Activated naive CD8-positive, alpha-beta T cell treated with anti-CD3 and anti-CD28 coated beads, Interleukin-2, amount 50 U/mL, for 24 hours (primary cell): Measurements from ENCODE around the gene LIPA.
A peak's percentile ranks its signal among the peaks of the same experiment; 100 is the strongest.
"Not testable (repeated sequence)": the region's sequence is repeated elsewhere in the genome, so short reads cannot be mapped to it uniquely, and the experiment has no call there.

ENCODE experiments used
- ATAC-seq: fragments of 150-1000 bp; cut with Tn5 transposase; one replicate; pipeline ENCODE4 v1.10.0; 2021
- DNase-seq: peaks from one replicate; pipeline ENCODE4 v3.0.0; 2021
- H3K27ac Mint-ChIP-seq: one replicate; pipeline ENCODE4 v1.8.0; 2021; ENCODE audit warnings: mild to moderate bottlenecking, mixed read lengths
- H3K27me3 Mint-ChIP-seq: one replicate; pipeline ENCODE4 v1.8.0; 2021; ENCODE audit warnings: mixed read lengths
- H3K36me3 Mint-ChIP-seq: one replicate; pipeline ENCODE4 v1.8.0; 2021; ENCODE audit warnings: low read depth, mixed read lengths
- H3K4me1 Mint-ChIP-seq: one replicate; pipeline ENCODE4 v1.8.0; 2021; ENCODE audit warnings: mixed read lengths
- H3K4me3 Mint-ChIP-seq: one replicate; pipeline ENCODE4 v1.8.0; 2021; ENCODE audit warnings: mild to moderate bottlenecking, moderate library complexity, mixed read lengths
- H3K9me3 Mint-ChIP-seq: one replicate; pipeline ENCODE4 v1.8.0; 2021; ENCODE audit warnings: mixed read lengths

Gene LIPA

DNA sequence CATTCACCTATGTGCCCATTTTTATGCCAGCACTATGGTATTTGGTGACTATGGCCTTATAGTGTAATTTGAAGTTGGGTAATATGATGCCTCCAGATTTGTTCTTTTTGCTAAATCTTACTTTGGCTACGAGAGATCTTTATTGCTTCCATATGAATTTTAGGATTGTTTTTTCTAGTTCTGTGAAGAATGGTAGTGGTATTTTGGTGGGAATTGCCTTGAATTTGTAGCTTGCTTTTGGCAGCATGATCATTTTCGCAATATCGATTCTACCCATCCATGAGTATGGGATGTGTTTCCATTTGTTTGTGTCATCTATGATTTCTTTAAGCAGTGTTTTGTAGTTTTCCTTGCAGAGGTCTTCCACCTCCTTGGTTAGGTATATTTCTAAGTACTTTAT lies 60.3 kb downstream of the LIPA start:
- not testable (repeated sequence) for H3K9me3 Mint-ChIP-seq, H3K36me3 Mint-ChIP-seq, H3K27ac Mint-ChIP-seq, ATAC-seq, DNase-seq, H3K4me3 Mint-ChIP-seq
- Mint-ChIP-seq H3K4me1 (peaks cover 13% of the 10 kb centered on the region), H3K27me3 (peaks cover 17% of the 10 kb centered on the region)

GRCh38 chr10:89189211-89189734 lies 62.3 kb downstream of the LIPA start:
- Mint-ChIP-seq H3K9me3 (no peaks in the 10 kb centered on the region), H3K4me1 (peaks cover 16% of the 10 kb centered on the region), H3K4me3 (no peak overlapping the region), H3K36me3 (no peaks in the 10 kb centered on the region), H3K27me3 (peaks cover 18% of the 10 kb centered on the region), H3K27ac (no peak overlapping the region)
- DNase-seq (no peak), ATAC-seq (no peak)

GRCh38 chr10:89185658-89186057 lies 65.9 kb downstream of the LIPA start:
- DNase-seq (no peak), ATAC-seq (no peak)
- no peak overlapping the region for H3K27ac Mint-ChIP-seq
- peaks cover 16% of the 10 kb centered on the region for H3K4me1 Mint-ChIP-seq
- peaks cover 7% of the 10 kb centered on the region for H3K27me3 Mint-ChIP-seq
- H3K4me3 Mint-ChIP-seq = no peak overlapping the region
- no peaks in the 10 kb centered on the region for H3K36me3 Mint-ChIP-seq
- H3K9me3 Mint-ChIP-seq = no peaks in the 10 kb centered on the region

DNA sequence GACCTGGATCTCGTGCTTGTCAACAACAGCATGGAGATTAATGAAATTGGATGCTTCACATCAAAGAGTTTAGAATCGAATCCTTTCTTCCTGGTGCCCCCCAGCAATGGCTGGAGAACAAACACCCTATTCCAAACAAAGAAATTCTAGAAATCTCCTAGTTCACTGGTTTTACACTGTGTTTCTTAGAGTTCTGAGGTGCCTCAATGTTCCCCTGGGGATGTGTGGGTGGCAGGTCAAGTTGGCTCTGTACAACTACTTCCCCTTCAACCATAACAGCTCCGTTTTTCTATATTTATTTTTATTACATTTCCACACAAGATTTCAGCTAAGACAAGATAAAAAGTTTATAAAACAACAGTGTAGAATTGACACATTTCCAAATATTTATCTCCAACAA lies 66.9 kb downstream of the LIPA start:
- Mint-ChIP-seq H3K9me3 (no peaks in the 10 kb centered on the region), H3K27ac (no peak overlapping the region), H3K27me3 (peaks cover 8% of the 10 kb centered on the region), H3K4me3 (no peak overlapping the region), H3K36me3 (no peaks in the 10 kb centered on the region), H3K4me1 (peaks cover 16% of the 10 kb centered on the region)
- DNase-seq (no peak), ATAC-seq (no peak)

DNA sequence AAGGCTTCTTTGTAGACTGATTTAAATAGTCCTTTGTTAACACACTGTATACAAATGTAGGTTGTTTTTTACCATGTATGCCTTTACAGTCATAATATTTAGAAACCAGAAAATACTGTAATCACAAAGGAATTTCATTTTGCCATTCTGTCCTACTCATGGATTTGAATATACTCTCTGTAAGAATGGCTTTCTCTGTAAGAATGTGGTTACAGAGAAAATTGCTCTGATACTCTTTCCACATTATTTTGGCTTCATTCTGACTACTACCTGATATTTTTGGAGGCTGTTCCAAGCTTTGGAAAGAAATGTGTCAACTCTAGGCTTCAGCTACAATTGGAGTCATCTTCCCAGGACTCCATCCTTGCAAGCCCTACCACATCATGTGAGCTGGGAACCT lies 68.0 kb downstream of the LIPA start:
- DNase-seq = no peak
- ATAC-seq = no peak

DNA sequence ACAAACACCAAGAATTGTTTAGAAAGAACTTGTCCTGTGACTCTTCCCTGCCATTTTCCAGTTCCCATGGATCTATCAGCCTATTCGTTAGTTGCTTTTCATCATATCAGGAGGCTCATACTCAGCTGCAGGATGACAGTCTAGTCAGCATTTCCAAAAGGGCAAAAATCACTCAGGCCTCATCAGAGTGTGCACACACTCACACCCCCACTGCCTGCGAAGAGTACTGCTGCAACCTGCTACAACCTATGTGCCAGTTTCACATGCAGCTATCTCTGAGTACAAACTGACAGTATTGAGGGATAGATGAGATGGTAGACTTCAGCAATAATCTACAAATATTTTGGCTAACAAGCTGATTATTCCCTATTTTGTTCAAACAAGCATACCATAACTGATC lies 68.7 kb downstream of the LIPA start:
- H3K9me3 Mint-ChIP-seq = no peaks in the 10 kb centered on the region
- no peak for DNase-seq
- H3K36me3 Mint-ChIP-seq = no peaks in the 10 kb centered on the region
- H3K4me3 Mint-ChIP-seq = no peak overlapping the region
- peaks cover 6% of the 10 kb centered on the region for H3K27me3 Mint-ChIP-seq
- peaks cover 3% of the 10 kb centered on the region for H3K4me1 Mint-ChIP-seq
- H3K27ac Mint-ChIP-seq = no peak overlapping the region
- ATAC-seq = peak; percentile 46

More for the DNA sequence above, 68.0 kb downstream of the LIPA start:
- no peak overlapping the region for H3K4me3 Mint-ChIP-seq
- no peak overlapping the region for H3K27ac Mint-ChIP-seq
- no peaks in the 10 kb centered on the region for H3K36me3 Mint-ChIP-seq
- no peaks in the 10 kb centered on the region for H3K9me3 Mint-ChIP-seq
- peaks cover 8% of the 10 kb centered on the region for H3K27me3 Mint-ChIP-seq
- peaks cover 7% of the 10 kb centered on the region for H3K4me1 Mint-ChIP-seq

DNA sequence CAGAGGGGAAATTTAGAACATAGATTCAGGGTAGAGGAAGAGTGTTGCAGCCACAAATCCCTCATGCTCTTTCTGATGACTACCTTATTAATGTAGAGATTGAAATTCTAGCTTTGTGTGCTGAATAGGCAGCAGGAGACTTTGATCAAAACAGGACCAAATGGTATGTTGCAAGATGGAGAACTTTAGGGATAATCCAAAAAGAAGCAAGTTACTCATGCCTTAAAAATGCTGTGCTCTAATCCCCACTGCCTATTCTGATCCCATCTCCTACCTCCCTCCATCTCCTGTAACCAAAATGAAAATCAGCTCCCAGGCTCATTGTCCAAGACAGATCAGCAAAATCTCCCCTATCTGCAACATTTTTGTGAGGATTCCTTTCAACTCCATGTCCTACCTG lies 75.8 kb downstream of the LIPA start:
- no peak overlapping the region for H3K27ac Mint-ChIP-seq
- DNase-seq (no peak), ATAC-seq (no peak)
- no peaks in the 10 kb centered on the region for H3K36me3 Mint-ChIP-seq
- H3K4me1 Mint-ChIP-seq = peaks cover 4% of the 10 kb centered on the region
- peaks cover 13% of the 10 kb centered on the region for H3K27me3 Mint-ChIP-seq
- no peaks in the 10 kb centered on the region for H3K9me3 Mint-ChIP-seq
- H3K4me3 Mint-ChIP-seq = no peak overlapping the region

DNA sequence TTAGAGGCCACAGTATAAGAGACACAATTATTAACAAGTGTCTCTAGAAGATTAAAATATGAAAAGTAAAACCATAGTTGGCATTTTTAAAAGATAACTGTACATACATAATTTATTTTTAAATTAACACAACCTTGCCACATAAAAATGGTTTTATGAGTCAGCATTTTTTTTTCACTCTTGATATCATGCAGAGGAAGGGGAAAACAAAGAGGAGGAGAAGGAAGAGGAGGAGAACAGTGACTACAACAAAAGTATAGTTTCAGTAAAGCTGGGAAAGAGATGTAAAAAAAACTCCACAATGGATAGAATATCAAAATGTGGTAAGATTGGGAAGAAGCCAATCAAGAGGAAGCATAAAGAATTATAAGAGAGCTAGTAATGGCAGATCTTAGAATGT lies 78.5 kb downstream of the LIPA start:
- no peak overlapping the region for H3K4me3 Mint-ChIP-seq
- H3K27me3 Mint-ChIP-seq = peaks cover 22% of the 10 kb centered on the region
- H3K9me3 Mint-ChIP-seq = no peaks in the 10 kb centered on the region
- no peak overlapping the region for H3K27ac Mint-ChIP-seq
- H3K4me1 Mint-ChIP-seq = peaks cover 4% of the 10 kb centered on the region
- ATAC-seq (no peak), DNase-seq (no peak)
- H3K36me3 Mint-ChIP-seq = no peaks in the 10 kb centered on the region

- Mint-ChIP-seq H3K4me1 (peaks cover 4% of the 10 kb centered on the region), H3K4me3 (no peak overlapping the region), H3K36me3 (no peaks in the 10 kb centered on the region), H3K27me3 (peaks cover 22% of the 10 kb centered on the region), H3K27ac (no peak overlapping the region), H3K9me3 (no peaks in the 10 kb centered on the region)
- no peak for ATAC-seq
- DNase-seq = no peak
These were observed 79.6 kb downstream of the LIPA start for GRCh38 chr10:89171996-89172395.

DNA sequence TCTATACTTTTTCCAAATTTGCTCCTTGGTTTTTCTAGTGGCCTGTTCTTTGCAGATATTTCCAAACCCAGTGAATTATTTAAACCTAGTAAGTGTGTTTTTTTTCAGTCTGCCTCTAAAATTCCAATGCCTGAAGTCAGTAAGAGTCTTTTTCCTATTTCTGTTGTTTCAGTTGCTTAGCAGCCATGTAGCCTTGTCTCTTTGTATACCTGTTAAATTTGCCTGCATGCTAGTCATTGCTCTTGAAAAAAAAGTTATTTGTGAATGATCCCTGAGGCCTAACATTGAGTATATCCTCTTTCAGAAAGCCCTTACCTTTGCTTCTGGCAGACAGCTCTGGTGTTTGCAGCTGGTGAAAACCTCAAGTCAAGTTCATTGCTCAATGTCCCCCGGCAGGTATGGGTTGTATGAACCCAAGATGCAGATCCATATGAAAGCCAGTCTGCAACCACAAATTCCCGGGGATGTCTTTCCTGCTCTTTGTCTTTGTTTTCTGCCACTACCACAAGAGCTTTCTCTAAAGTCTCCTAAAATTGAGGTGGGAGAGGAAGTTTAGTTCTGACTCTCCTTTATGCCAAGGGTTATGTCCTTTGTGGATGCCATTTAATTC lies 80.2 kb downstream of the LIPA start:
- H3K27me3 Mint-ChIP-seq = peaks cover 22% of the 10 kb centered on the region
- DNase-seq (no peak), ATAC-seq (no peak)
- peaks cover 4% of the 10 kb centered on the region for H3K4me1 Mint-ChIP-seq
- no peaks in the 10 kb centered on the region for H3K9me3 Mint-ChIP-seq
- no peak overlapping the region for H3K27ac Mint-ChIP-seq
- no peaks in the 10 kb centered on the region for H3K36me3 Mint-ChIP-seq
- H3K4me3 Mint-ChIP-seq = no peak overlapping the region

GRCh38 chr10:89168354-89168900 lies 83.1 kb downstream of the LIPA start:
- not testable (repeated sequence) for DNase-seq

GRCh38 chr10:89167915-89168314 lies 83.7 kb downstream of the LIPA start:
- Mint-ChIP-seq H3K27ac (no peak overlapping the region), H3K4me3 (no peak overlapping the region), H3K27me3 (peaks cover 14% of the 10 kb centered on the region), H3K9me3 (no peaks in the 10 kb centered on the region), H3K4me1 (peaks cover 32% of the 10 kb centered on the region), H3K36me3 (no peaks in the 10 kb centered on the region)
- no peak for ATAC-seq
- DNase-seq = no peak

More at GRCh38 chr10:89168354-89168900, 83.1 kb downstream of the LIPA start:
- not testable (repeated sequence) for ATAC-seq, H3K9me3 Mint-ChIP-seq, H3K4me3 Mint-ChIP-seq, H3K36me3 Mint-ChIP-seq, H3K27ac Mint-ChIP-seq
- peaks cover 31% of the 10 kb centered on the region for H3K4me1 Mint-ChIP-seq
- H3K27me3 Mint-ChIP-seq = peaks cover 18% of the 10 kb centered on the region

- Mint-ChIP-seq H3K9me3 (no peaks in the 10 kb centered on the region), H3K36me3 (no peaks in the 10 kb centered on the region), H3K27me3 (peaks cover 13% of the 10 kb centered on the region), H3K4me1 (peaks cover 32% of the 10 kb centered on the region), H3K4me3 (no peak overlapping the region), H3K27ac (no peak overlapping the region)
- ATAC-seq (no peak), DNase-seq (no peak)
These were observed 85.7 kb downstream of the LIPA start for GRCh38 chr10:89165923-89166322.

- no peak overlapping the region for H3K27ac Mint-ChIP-seq
These were observed 86.7 kb downstream of the LIPA start for GRCh38 chr10:89164920-89165319.

DNA sequence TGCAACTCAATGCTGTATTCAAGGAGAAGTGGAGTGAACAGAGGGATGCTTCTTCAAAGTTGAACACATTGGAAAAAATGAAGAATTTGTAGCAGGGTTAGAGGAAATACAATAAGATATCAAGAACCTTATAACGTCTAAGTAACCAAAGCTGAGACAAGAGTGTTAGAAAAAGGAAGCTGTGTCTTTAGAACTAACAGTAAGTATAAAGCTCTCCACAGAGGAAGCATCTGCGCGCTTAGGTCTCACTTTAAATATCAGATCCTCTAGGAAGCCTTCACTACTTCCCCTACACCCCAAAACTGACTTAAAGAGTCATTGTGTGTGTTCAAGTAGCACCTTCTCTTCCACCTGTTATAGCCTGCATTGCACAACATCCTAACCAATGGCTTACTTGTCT lies 87.5 kb downstream of the LIPA start:
- H3K36me3 Mint-ChIP-seq = no peaks in the 10 kb centered on the region
- H3K4me1 Mint-ChIP-seq = peaks cover 32% of the 10 kb centered on the region
- H3K27me3 Mint-ChIP-seq = peaks cover 14% of the 10 kb centered on the region
- peak overlapping the region; percentile 68 for H3K4me3 Mint-ChIP-seq
- no peak for ATAC-seq
- peak overlapping the region; percentile 59 for H3K27ac Mint-ChIP-seq
- no peak for DNase-seq
- H3K9me3 Mint-ChIP-seq = no peaks in the 10 kb centered on the region

More at GRCh38 chr10:89164920-89165319, 86.7 kb downstream of the LIPA start:
- no peak for DNase-seq
- no peak for ATAC-seq
- Mint-ChIP-seq H3K4me3 (no peak overlapping the region), H3K9me3 (no peaks in the 10 kb centered on the region), H3K27me3 (peaks cover 11% of the 10 kb centered on the region), H3K36me3 (no peaks in the 10 kb centered on the region), H3K4me1 (peaks cover 32% of the 10 kb centered on the region)
